ENCODE measurements around the gene ORC3. TPM values are rescaled to one million over a fixed set of nuclear protein-coding genes. Genes with fewer than 3 reads are reported as not detected.

The ORC3 gene
- total RNA-seq, 1 experiment from 2014 or later, result 46.5 TPM

GRCh38 chr6:87663434-87663833, 73.5 kb downstream of the ORC3 start:
- peaks cover 20% of the 10 kb centered on the region for H3K4me1 ChIP-seq (ENCODE audit: insufficient read depth, low read length, poor library complexity, severe bottlenecking)
- H3K4me3 ChIP-seq (ENCODE audit: low read depth, low read length, poor library complexity, severe bottlenecking), result no peak overlapping the region
- H3K9me3 ChIP-seq (ENCODE audit: low read depth, low read length, poor library complexity, severe bottlenecking), result no peaks in the 10 kb centered on the region
- peaks cover 14% of the 10 kb centered on the region for H3K36me3 ChIP-seq (ENCODE audit: insufficient read depth, low read length, poor library complexity, severe bottlenecking)
- no TSS peak for BruUV-seq (replicated peaks)
- H3K27ac ChIP-seq (ENCODE audit: low read depth, low read length, poor library complexity, severe bottlenecking), result no peak overlapping the region
- no peaks in the 10 kb centered on the region for H3K27me3 ChIP-seq (replicated peaks; ENCODE audit: insufficient read depth, low read depth, low read length, poor library complexity)
- POLR2A ChIA-PET (ENCODE audit: low non-redundant PET), result no interaction called here
- TF ChIP-seq EZH2 (IDR thresholded peaks at IDR 0.05; ENCODE audit: borderline replicate concordance, low read depth, low read length, poor library complexity, severe bottlenecking), result no peak
- TF ChIP-seq CTCF (conservative IDR thresholded peaks at IDR 0.05; ENCODE audit: low read depth, low read length), result no peak
- CTCF ChIA-PET, result no interaction called here
- DNase-seq (ENCODE audit: low spot score), result no peak
- intact Hi-C loops (cut with micrococcal nuclease; ENCODE audit: unreplicated experiment), result no loop called here

GRCh38 chr6:87664921-87665485, 75.1 kb downstream of the ORC3 start:
- intact Hi-C loops (cut with micrococcal nuclease; ENCODE audit: unreplicated experiment), result no loop called here
- H3K4me3 ChIP-seq (ENCODE audit: low read depth, low read length, poor library complexity, severe bottlenecking), result no peak overlapping the region
- no TSS peak for BruUV-seq (replicated peaks)
- H3K27ac ChIP-seq (ENCODE audit: low read depth, low read length, poor library complexity, severe bottlenecking), result no peak overlapping the region
- POLR2A ChIA-PET (ENCODE audit: low non-redundant PET), result no interaction called here
- TF ChIP-seq EZH2 (IDR thresholded peaks at IDR 0.05; ENCODE audit: borderline replicate concordance, low read depth, low read length, poor library complexity, severe bottlenecking), result no peak
- TF ChIP-seq CTCF (conservative IDR thresholded peaks at IDR 0.05; ENCODE audit: low read depth, low read length), result no peak
- CTCF ChIA-PET, result no interaction called here
- DNase-seq (ENCODE audit: low spot score), result no peak
- H3K27me3 ChIP-seq (replicated peaks; ENCODE audit: insufficient read depth, low read depth, low read length, poor library complexity), result no peaks in the 10 kb centered on the region
- peaks cover 20% of the 10 kb centered on the region for H3K4me1 ChIP-seq (ENCODE audit: insufficient read depth, low read length, poor library complexity, severe bottlenecking)
- no peaks in the 10 kb centered on the region for H3K9me3 ChIP-seq (ENCODE audit: low read depth, low read length, poor library complexity, severe bottlenecking)
- H3K36me3 ChIP-seq (ENCODE audit: insufficient read depth, low read length, poor library complexity, severe bottlenecking), result peaks cover 14% of the 10 kb centered on the region

- CTCF ChIA-PET, result no interaction called here
- no peaks in the 10 kb centered on the region for H3K27me3 ChIP-seq (replicated peaks; ENCODE audit: insufficient read depth, low read depth, low read length, poor library complexity)
Observed at GRCh38 chr6:87667032-87667431, 77.1 kb downstream of the ORC3 start.

More at GRCh38 chr6:87667032-87667431, 77.1 kb downstream of the ORC3 start:
- Histone ChIP-seq H3K27ac (ENCODE audit: low read depth, low read length, poor library complexity, severe bottlenecking) (no peak overlapping the region), H3K36me3 (ENCODE audit: insufficient read depth, low read length, poor library complexity, severe bottlenecking) (peaks cover 29% of the 10 kb centered on the region), H3K4me3 (ENCODE audit: low read depth, low read length, poor library complexity, severe bottlenecking) (no peak overlapping the region), H3K4me1 (ENCODE audit: insufficient read depth, low read length, poor library complexity, severe bottlenecking) (no peaks in the 10 kb centered on the region), H3K9me3 (ENCODE audit: low read depth, low read length, poor library complexity, severe bottlenecking) (no peaks in the 10 kb centered on the region)
- intact Hi-C loops (cut with micrococcal nuclease; ENCODE audit: unreplicated experiment), result no loop called here
- TF ChIP-seq EZH2 (IDR thresholded peaks at IDR 0.05; ENCODE audit: borderline replicate concordance, low read depth, low read length, poor library complexity, severe bottlenecking), result no peak
- TF ChIP-seq CTCF (conservative IDR thresholded peaks at IDR 0.05; ENCODE audit: low read depth, low read length), result no peak
- BruUV-seq (replicated peaks), result no TSS peak
- DNase-seq (ENCODE audit: low spot score), result no peak
- POLR2A ChIA-PET (ENCODE audit: low non-redundant PET), result no interaction called here
